Frontal cortex (tissue), 4 donors: Measurements from ENCODE around the gene CASP12. TPM values are rescaled to one million over a fixed set of nuclear protein-coding genes. Genes with fewer than 3 reads are reported as not detected.

ENCODE experiments used
- DNase-seq, 2 donors: peaks; one replicate each; pipeline ENCODE4 v3.0.0; 2012; ENCODE audit warnings: low spot score in 2 of 2
- FAIRE-seq: peaks from 2 replicates; lab custom pipeline; 2012; peaks lifted over from hg19 to GRCh38; lab: Jason Lieb, UNC
- total RNA-seq: library from RNA; depleted of rRNA; stranded (reverse); fragments of >200 nt; gene quantifications from one replicate; pipeline ENCODE4 v1.2.3, GENCODE V29; 2014
- donor health status: control.
- donor health status: control.
- donor health status: control.

CASP12 gene
- total RNA-seq, 1 donor from 2014 or later = 0.82 TPM

- no peak for FAIRE-seq
These were observed 4.4 kb downstream of the CASP12 start for GRCh38 chr11:104893876-104894275.

GRCh38 chr11:104892723-104893511 lies 5.3 kb downstream of the CASP12 start:
- DNase-seq (no peak), FAIRE-seq (no peak)

More at GRCh38 chr11:104893876-104894275, 4.4 kb downstream of the CASP12 start:
- DNase-seq = no peak

GRCh38 chr11:104891135-104891534 lies 7.1 kb downstream of the CASP12 start:
- DNase-seq (no peak), FAIRE-seq (no peak)

- DNase-seq = no peak
- FAIRE-seq = no peak
These were observed 14.9 kb downstream of the CASP12 start for GRCh38 chr11:104883342-104883741.

- no peak for DNase-seq
- FAIRE-seq = no peak
These were observed 17.0 kb downstream of the CASP12 start for GRCh38 chr11:104881117-104881794.

GRCh38 chr11:104879514-104880190 lies 18.6 kb downstream of the CASP12 start:
- DNase-seq = no peak
- no peak for FAIRE-seq

- FAIRE-seq (no peak), DNase-seq (no peak)
These were observed 21.3 kb downstream of the CASP12 start for GRCh38 chr11:104876861-104877431.

- no peak for DNase-seq
- no peak for FAIRE-seq
These were observed 21.9 kb downstream of the CASP12 start for GRCh38 chr11:104876324-104876723.

- no peak for FAIRE-seq
These were observed 25.0 kb downstream of the CASP12 start for GRCh38 chr11:104873252-104873651.

GRCh38 chr11:104872393-104872792 lies 25.9 kb downstream of the CASP12 start:
- DNase-seq (no peak), FAIRE-seq (no peak)

More at GRCh38 chr11:104873252-104873651, 25.0 kb downstream of the CASP12 start:
- no peak for DNase-seq

GRCh38 chr11:104870910-104871309 lies 27.4 kb downstream of the CASP12 start:
- DNase-seq (no peak), FAIRE-seq (no peak)

GRCh38 chr11:104866815-104867214 lies 31.4 kb downstream of the CASP12 start:
- DNase-seq (no peak), FAIRE-seq (no peak)

GRCh38 chr11:104858882-104859775 lies 39.1 kb downstream of the CASP12 start:
- FAIRE-seq (no peak), DNase-seq (no peak)

GRCh38 chr11:104856607-104857006 lies 41.7 kb downstream of the CASP12 start:
- no peak for DNase-seq
- FAIRE-seq = no peak

GRCh38 chr11:104855965-104856364 lies 42.3 kb downstream of the CASP12 start:
- FAIRE-seq = no peak

GRCh38 chr11:104853276-104853675 lies 45.0 kb downstream of the CASP12 start:
- DNase-seq (no peak), FAIRE-seq (no peak)

More at GRCh38 chr11:104855965-104856364, 42.3 kb downstream of the CASP12 start:
- no peak for DNase-seq

- no peak for DNase-seq
- no peak for FAIRE-seq
These were observed 45.4 kb downstream of the CASP12 start for GRCh38 chr11:104852811-104853210.

- FAIRE-seq (peak; percentile 57), DNase-seq (no peak)
These were observed 52.0 kb downstream of the CASP12 start for GRCh38 chr11:104846216-104846615.

GRCh38 chr11:104844451-104844850 lies 53.8 kb downstream of the CASP12 start:
- FAIRE-seq (no peak), DNase-seq (no peak)
